Hepatocyte (in vitro differentiated cells): ENCODE data around the gene OPTC. TPM values are rescaled to one million over a fixed set of nuclear protein-coding genes. Genes with fewer than 3 reads are reported as not detected.
"Not testable (repeated sequence)": the region's sequence is repeated elsewhere in the genome, so short reads cannot be mapped to it uniquely, and the experiment has no call there.

ENCODE experiments used
- DNase-seq: peaks from one replicate; pipeline ENCODE4 v3.0.0-alpha.2; 2016; ENCODE audit warnings: low spot score
- H2AFZ ChIP-seq: fragments of 200-600 bp; sonication (generic); 2 replicates; pipeline ENCODE4 v1.6.0; 2016; ENCODE audit warnings: antibody characterized with exemption, mild to moderate bottlenecking
- H3K27ac ChIP-seq: fragments of 200-600 bp; sonication (generic); 2 replicates; pipeline ENCODE4 v1.5.1; 2016; ENCODE audit warnings: mild to moderate bottlenecking
- H3K27me3 ChIP-seq: fragments of 200-600 bp; sonication (generic); 2 replicates; pipeline ENCODE4 v1.6.1; 2016
- H3K36me3 ChIP-seq: fragments of 200-600 bp; sonication (generic); replicated peaks from 2 replicates; pipeline ENCODE4 v1.5.1; 2016; ENCODE audit warnings: low read depth; ENCODE audit not compliant: insufficient read depth
- H3K4me1 ChIP-seq: fragments of 200-600 bp; sonication (generic); 2 replicates; pipeline ENCODE4 v1.5.1; 2016; ENCODE audit warnings: mild to moderate bottlenecking, moderate library complexity; ENCODE audit not compliant: insufficient read depth
- H3K4me2 ChIP-seq: fragments of 200-600 bp; sonication (generic); 2 replicates; pipeline ENCODE4 v1.6.0; 2016
- H3K4me3 ChIP-seq: fragments of 200-600 bp; sonication (generic); 2 replicates; pipeline ENCODE4 v1.5.1; 2016; ENCODE audit warnings: mild to moderate bottlenecking
- H3K79me2 ChIP-seq: fragments of 200-600 bp; sonication (generic); 2 replicates; pipeline ENCODE4 v1.6.0; 2017; ENCODE audit warnings: mild to moderate bottlenecking
- H3K9me2 ChIP-seq: fragments of 200-600 bp; sonication (generic); replicated peaks from 2 replicates; pipeline ENCODE4 v1.6.0; 2017; ENCODE audit warnings: mild to moderate bottlenecking; ENCODE audit not compliant: insufficient read depth
- H3K9me3 ChIP-seq: fragments of 200-600 bp; sonication (generic); 2 replicates; pipeline ENCODE4 v1.5.1; 2016; ENCODE audit warnings: low read depth, mild to moderate bottlenecking
- H4K20me1 ChIP-seq: fragments of 200-600 bp; sonication (generic); 2 replicates; pipeline ENCODE4 v1.6.0; 2016; ENCODE audit warnings: mild to moderate bottlenecking; ENCODE audit not compliant: insufficient read depth, poor library complexity, severe bottlenecking
- EZH2 ChIP-seq: fragments of 200-600 bp; sonication (generic); IDR thresholded peaks from 2 replicates; pipeline ENCODE4 v1.6.1; 2016; ENCODE audit warnings: antibody characterized with exemption, mild to moderate bottlenecking, borderline replicate concordance
- EZH2phosphoT487 ChIP-seq: fragments of 200-600 bp; sonication (generic); IDR thresholded peaks from one replicate; pipeline ENCODE4 v1.6.1; 2018; ENCODE audit warnings: antibody characterized with exemption, mild to moderate bottlenecking, low read depth, moderate library complexity; ENCODE audit not compliant: unreplicated experiment, severe bottlenecking
- WGBS: methylation state at CpG from one replicate; pipeline ENCODE4 v1.1.6; 2016; ENCODE audit warnings: low lambda C conversion rate; ENCODE audit errors: missing lambda C conversion rate; 5-methylcytosine and 5-hydroxymethylcytosine counted together
- polyA plus RNA-seq: library from polyadenylated mRNA; unstranded; fragments of >200 nt; fragmentation: Nextera tagmentation; extraction: Ambion mirVana; gene quantifications from 2 replicates; pipeline ENCODE4 v1.2.1, GENCODE V29; 2016
- total RNA-seq: library from RNA; depleted of rRNA; stranded (reverse); fragments of >200 nt; gene quantifications from 2 replicates; pipeline ENCODE4 v1.2.3, GENCODE V29; 2014
- TF ChIP-seq, protein P1 (sequence below): fragments of 200-600 bp; sonication (generic); IDR thresholded peaks from 2 replicates; pipeline ENCODE4 v1.5.1; 2016; ENCODE audit warnings: antibody characterized with exemption, mild to moderate bottlenecking; ENCODE audit not compliant: poor library complexity

Gene OPTC, protein sequence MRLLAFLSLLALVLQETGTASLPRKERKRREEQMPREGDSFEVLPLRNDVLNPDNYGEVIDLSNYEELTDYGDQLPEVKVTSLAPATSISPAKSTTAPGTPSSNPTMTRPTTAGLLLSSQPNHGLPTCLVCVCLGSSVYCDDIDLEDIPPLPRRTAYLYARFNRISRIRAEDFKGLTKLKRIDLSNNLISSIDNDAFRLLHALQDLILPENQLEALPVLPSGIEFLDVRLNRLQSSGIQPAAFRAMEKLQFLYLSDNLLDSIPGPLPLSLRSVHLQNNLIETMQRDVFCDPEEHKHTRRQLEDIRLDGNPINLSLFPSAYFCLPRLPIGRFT
- not detected in 2 replicates for total RNA-seq
- 0.28 TPM in 1 of 2 replicates, not detected in the other for polyA plus RNA-seq

DNA sequence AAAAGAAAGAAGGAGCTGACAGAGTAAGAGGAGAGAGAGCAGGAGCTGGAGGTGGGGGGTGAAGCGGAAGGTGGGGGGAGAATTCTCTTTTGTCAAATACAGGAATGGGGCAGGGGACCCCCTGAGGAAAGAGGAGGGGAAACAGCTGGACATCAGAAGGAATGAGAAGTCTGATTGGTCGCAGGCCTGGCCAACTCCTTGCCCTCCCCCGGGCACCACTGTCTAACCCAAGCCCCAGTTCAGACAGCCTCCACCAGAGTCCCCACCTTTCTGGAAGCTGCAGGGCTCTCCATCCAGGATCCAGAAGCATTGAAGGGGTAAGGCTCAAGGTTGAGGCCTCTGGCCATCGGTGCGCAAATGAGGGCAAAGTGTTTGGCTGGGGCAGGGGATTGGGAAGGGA is at the start of gene OPTC:
TSS of gene OPTC (plus strand) at position 253 of the 400 bp plus-strand sequence. CDS start 1,853 bp downstream, outside the sequence.
- TF ChIP-seq, protein P1, sequence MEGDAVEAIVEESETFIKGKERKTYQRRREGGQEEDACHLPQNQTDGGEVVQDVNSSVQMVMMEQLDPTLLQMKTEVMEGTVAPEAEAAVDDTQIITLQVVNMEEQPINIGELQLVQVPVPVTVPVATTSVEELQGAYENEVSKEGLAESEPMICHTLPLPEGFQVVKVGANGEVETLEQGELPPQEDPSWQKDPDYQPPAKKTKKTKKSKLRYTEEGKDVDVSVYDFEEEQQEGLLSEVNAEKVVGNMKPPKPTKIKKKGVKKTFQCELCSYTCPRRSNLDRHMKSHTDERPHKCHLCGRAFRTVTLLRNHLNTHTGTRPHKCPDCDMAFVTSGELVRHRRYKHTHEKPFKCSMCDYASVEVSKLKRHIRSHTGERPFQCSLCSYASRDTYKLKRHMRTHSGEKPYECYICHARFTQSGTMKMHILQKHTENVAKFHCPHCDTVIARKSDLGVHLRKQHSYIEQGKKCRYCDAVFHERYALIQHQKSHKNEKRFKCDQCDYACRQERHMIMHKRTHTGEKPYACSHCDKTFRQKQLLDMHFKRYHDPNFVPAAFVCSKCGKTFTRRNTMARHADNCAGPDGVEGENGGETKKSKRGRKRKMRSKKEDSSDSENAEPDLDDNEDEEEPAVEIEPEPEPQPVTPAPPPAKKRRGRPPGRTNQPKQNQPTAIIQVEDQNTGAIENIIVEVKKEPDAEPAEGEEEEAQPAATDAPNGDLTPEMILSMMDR = no peak
- TF ChIP-seq EZH2phosphoT487 (no peak), EZH2 (no peak)
- Histone ChIP-seq H3K4me3 (no peak within 1 kb of the TSS), H3K4me2 (no peak within 1 kb of the TSS), H2AFZ (no peak within 1 kb of the TSS), H3K27me3 (no peaks in the 10 kb centered on the region), H3K9me2 (no peaks in the 10 kb centered on the region), H3K36me3 (no peaks in the 10 kb centered on the region), H3K79me2 (no peaks in the 10 kb centered on the region), H3K27ac (no peak within 1 kb of the TSS), H3K9me3 (no peaks in the 10 kb centered on the region), H4K20me1 (no peaks in the 10 kb centered on the region), H3K4me1 (no peaks in the 10 kb centered on the region)
- 82% methylated on average over 5 of the region's 5 CpGs for WGBS
- no peak for DNase-seq

DNA sequence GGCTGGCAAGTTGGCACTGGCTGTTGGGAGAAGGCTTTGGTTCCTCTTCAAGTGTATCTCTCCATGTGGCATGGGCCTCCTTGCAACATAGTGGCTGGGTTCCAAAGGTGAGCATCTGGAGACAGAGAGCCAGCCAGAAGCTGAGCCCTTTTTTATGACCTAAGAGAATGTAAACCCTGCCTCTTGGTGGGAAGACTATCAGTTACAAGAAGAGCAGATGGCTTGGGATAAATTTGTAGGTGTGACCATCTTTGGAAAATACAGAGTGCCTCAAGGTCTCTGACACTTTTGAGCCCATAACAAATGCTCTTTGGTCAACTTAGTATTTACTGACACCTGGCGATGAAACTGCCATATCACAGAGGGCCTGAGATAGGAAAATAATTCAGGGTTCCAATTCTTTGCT is 49.8 kb upstream of the OPTC start:
- 86% methylated on average over 1 of the region's 1 CpG for WGBS
- Histone ChIP-seq H3K27me3 (no peaks in the 10 kb centered on the region), H3K79me2 (no peaks in the 10 kb centered on the region), H3K4me1 (peaks cover 28% of the 10 kb centered on the region), H3K9me2 (no peaks in the 10 kb centered on the region), H4K20me1 (no peaks in the 10 kb centered on the region), H3K36me3 (no peaks in the 10 kb centered on the region), H3K9me3 (no peaks in the 10 kb centered on the region), H3K4me2 (no peak overlapping the region), H3K4me3 (no peak overlapping the region), H2AFZ (no peak overlapping the region), H3K27ac (no peak overlapping the region)
- peak; percentile 63 for DNase-seq
- TF ChIP-seq EZH2phosphoT487 (no peak), EZH2 (no peak)
- TF ChIP-seq, protein P1 = no peak

DNA sequence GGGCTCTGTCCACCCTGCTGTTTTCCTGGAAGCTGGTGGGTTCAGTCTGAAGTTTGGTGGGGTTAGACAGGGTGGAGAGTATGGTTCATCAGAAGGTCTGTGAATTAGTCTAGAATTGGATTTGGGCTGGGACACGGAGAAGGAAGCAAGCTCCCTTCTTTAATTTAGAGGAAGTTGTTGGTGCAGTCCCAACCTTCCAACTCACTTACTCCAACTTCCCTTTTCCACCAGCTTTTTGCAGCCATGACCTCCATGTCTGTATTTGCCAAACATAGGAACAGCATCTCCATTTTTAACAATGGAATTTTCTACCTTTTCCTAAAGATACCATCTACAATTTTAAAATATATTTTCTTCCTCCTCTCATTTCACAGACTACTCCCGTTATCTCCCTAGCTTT is 46.8 kb upstream of the OPTC start:
- WGBS = 91% methylated on average over 2 of the region's 2 CpGs
- Histone ChIP-seq H3K4me3 (no peak overlapping the region), H3K27ac (peak overlapping the region; percentile 45), H2AFZ (no peak overlapping the region), H3K4me1 (peaks cover 17% of the 10 kb centered on the region), H3K27me3 (no peaks in the 10 kb centered on the region), H3K79me2 (no peaks in the 10 kb centered on the region), H3K4me2 (no peak overlapping the region), H3K9me2 (no peaks in the 10 kb centered on the region), H3K9me3 (no peaks in the 10 kb centered on the region), H3K36me3 (no peaks in the 10 kb centered on the region), H4K20me1 (no peaks in the 10 kb centered on the region)
- no peak for DNase-seq
- TF ChIP-seq, protein P1 = no peak
- TF ChIP-seq EZH2 = no peak
- no peak for TF ChIP-seq EZH2phosphoT487

DNA sequence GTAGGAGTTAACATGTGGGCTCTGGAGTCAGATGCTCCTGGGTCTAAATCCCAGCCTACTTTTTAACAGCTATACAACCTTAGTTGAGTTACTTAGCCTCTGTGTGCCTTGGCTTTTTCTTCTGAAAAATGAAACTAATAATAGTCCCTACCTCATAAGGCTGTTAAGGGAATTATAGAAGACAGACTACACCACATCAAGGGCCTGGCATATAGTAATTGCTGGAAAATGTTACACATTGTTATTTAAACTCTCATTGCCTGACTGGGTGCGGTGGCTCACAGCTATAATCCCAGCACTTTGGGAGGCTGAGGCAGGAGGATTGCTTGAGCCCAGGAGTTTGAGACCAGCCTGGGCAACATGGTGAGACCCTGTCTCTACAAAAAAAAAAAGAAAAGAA is 46.4 kb upstream of the OPTC start:
- not testable (repeated sequence) for H3K9me2 ChIP-seq, DNase-seq, H3K27me3 ChIP-seq, H3K79me2 ChIP-seq, H3K9me3 ChIP-seq, H4K20me1 ChIP-seq, H3K4me3 ChIP-seq, H2AFZ ChIP-seq, H3K36me3 ChIP-seq, H3K4me2 ChIP-seq
- Histone ChIP-seq H3K4me1 (peaks cover 17% of the 10 kb centered on the region), H3K27ac (peak overlapping the region; percentile 45)
- 86% methylated on average over 1 of the region's 1 CpG for WGBS
